ENCODE results near the gene HSF5. TPM values are rescaled to one million over a fixed set of nuclear protein-coding genes. Genes with fewer than 3 reads are reported as not detected.

The HSF5 gene
- total and polyA plus RNA-seq, 2 of the 4 experiments (the other 2 are of a cell fraction): not detected

DNA sequence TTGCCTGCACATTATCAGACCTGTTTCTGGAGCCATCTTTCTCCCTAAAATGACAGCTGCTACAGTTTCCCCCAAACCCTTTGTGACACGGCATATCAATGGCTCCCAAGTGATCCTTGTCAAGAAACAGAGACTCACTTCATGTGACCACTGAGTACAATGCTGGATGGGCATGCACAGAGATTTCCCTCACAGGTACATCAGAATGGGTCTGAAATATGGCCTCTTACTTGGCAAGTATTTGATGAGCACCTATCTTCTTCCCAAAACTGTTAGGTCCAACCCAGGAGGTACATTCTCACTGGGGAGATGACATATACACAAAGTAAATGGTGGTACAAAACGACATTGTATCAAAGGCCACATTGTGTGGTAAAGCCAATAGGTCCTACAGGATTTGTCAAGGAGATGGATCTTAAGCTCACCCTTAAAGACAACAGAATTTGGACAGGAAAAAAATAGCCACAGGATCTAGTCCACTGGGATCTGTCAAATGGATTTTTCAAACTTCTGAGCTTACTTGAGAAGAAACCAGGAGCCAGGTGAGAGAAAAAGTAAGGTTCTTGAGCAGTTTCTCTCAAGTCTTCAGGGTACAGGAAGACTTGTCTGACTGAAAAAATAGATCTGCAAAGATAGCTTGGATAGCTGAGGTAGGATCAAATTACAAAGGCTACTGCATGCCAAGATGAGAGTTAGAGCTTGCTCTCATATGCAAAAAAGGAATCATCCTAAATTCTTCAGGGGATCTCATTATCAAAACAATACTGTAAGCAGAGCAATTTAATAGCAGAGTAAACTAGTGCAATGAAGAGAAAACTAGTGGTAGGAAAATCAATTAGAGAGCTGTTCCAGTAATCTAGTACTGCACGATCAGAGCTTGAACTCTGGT is 99.7 kb downstream of the HSF5 start:
- Histone ChIP-seq H3K79me1 (ENCODE audit: low read depth in 1 of 2, low read length in 2 of 2) (no peaks in the 10 kb centered on the region), H3K14ac (replicated peaks; ENCODE audit: low read depth, low read length) (no peak overlapping the region), H3K4me1 (ENCODE audit: control insufficient read depth, insufficient read depth, low read length) (no peaks in the 10 kb centered on the region), H2BK15ac (ENCODE audit: low read depth, low read length) (no peak overlapping the region), H3K9me3 (ENCODE audit: control insufficient read depth, insufficient read depth, low read length) (no peaks in the 10 kb centered on the region), H3K27me3 (ENCODE audit: control insufficient read depth, insufficient read depth, low read length) (peaks cover 13% of the 10 kb centered on the region), H2BK20ac (ENCODE audit: low read depth, low read length) (no peak overlapping the region), H4K5ac (ENCODE audit: low read depth, low read length) (no peak overlapping the region), H2AFZ (replicated peaks; ENCODE audit: low read length, poor library complexity) (no peak overlapping the region), H2AK9ac (replicated peaks; ENCODE audit: low read depth, low read length, poor library complexity) (no peak overlapping the region), H2BK5ac (ENCODE audit: low read depth, low read length, poor library complexity, severe bottlenecking) (no peak overlapping the region), H4K8ac (ENCODE audit: low read depth in 2 of 2, low read length in 2 of 2) (no peak overlapping the region), H3K4ac (ENCODE audit: low read depth, low read length) (no peak overlapping the region), H3K27ac (ENCODE audit: insufficient read depth, low read length) (no peak overlapping the region), H3K56ac (ENCODE audit: extremely low read depth, insufficient read depth, low read length) (no peak overlapping the region), H3K36me3 (ENCODE audit: control insufficient read depth, insufficient read depth, low read length) (no peaks in the 10 kb centered on the region), H2AK5ac (ENCODE audit: low read depth, low read length) (no peak overlapping the region), H2BK120ac (ENCODE audit: low read depth, low read length) (no peak overlapping the region), H3K4me2 (ENCODE audit: low read depth, low read length) (no peak overlapping the region), H4K20me1 (ENCODE audit: insufficient read depth, low read length) (no peaks in the 10 kb centered on the region), H3K23ac (ENCODE audit: low read depth, low read length) (no peak overlapping the region), H3K9ac (ENCODE audit: low read depth, low read length) (no peak overlapping the region), H3K4me3 (ENCODE audit: insufficient read depth, low read depth, low read length) (no peak overlapping the region), H4K91ac (ENCODE audit: insufficient read depth, low read depth, low read length) (no peak overlapping the region), H3K18ac (ENCODE audit: low read depth, low read length) (no peak overlapping the region), H3K9me1 (ENCODE audit: insufficient read depth, low read length) (no peaks in the 10 kb centered on the region)
- ChIA-PET CTCF (interaction anchor here (1.5 kb wide), 1 partner anchor 71 kb away, joined by 4 read pairs; no protein-coding TSS in a partner anchor), POLR2A (ENCODE audit: unreplicated experiment) (no interaction called here)
- intact Hi-C loops (cut with micrococcal nuclease): loop anchor here (1.0 kb wide), 1 partner anchor 15 kb away; no protein-coding TSS in a partner anchor
- dilution Hi-C loops (cut with HindIII; ENCODE audit: low sequenced_read_pairs, unreplicated experiment): no loop called here
- BruUV-seq (replicated peaks): no TSS peak
- DNase-seq: no peak
- in situ Hi-C loops (cut with MboI; ENCODE audit: low sequenced_read_pairs): no loop called here
- no peak for ATAC-seq (ENCODE audit: low read depth)
- 29% methylated on average over 1 of the region's 3 CpGs; no CpG with 5 or more reads in 1 of the 2 experiments for WGBS, 2 experiments (ENCODE audit: extremely low coverage in 2 of 2, insufficient read length in 1 of 2)
- TF ChIP-seq MAFK (IDR thresholded peaks at IDR 0.05; ENCODE audit: low read depth, low read length) (no peak), MAZ (IDR thresholded peaks at IDR 0.05; ENCODE audit: borderline replicate concordance, low read depth, low read length) (no peak), CEBPB (IDR thresholded peaks at IDR 0.05; ENCODE audit: low read depth, low read length) (no peak)
- TF ChIP-seq, protein P1, sequence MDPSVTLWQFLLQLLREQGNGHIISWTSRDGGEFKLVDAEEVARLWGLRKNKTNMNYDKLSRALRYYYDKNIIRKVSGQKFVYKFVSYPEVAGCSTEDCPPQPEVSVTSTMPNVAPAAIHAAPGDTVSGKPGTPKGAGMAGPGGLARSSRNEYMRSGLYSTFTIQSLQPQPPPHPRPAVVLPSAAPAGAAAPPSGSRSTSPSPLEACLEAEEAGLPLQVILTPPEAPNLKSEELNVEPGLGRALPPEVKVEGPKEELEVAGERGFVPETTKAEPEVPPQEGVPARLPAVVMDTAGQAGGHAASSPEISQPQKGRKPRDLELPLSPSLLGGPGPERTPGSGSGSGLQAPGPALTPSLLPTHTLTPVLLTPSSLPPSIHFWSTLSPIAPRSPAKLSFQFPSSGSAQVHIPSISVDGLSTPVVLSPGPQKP (IDR thresholded peaks at IDR 0.05; ENCODE audit: borderline replicate concordance, low read depth, low read length): no peak

Measured in IMR-90 (cell line).